KMS-11 (cell line): ENCODE data around the gene CLK1.

ENCODE experiments used
- H2AFZ ChIP-seq: fragments of 200-600 bp; sonication (generic); 2 replicates; pipeline ENCODE4 v1.6.1; 2016; ENCODE audit warnings: antibody characterized with exemption, mixed run types, low read depth
- H3K27ac ChIP-seq: fragments of 200-600 bp; sonication (generic); 2 replicates; pipeline ENCODE4 v1.6.1; 2016; ENCODE audit warnings: mild to moderate bottlenecking, mixed run types
- H3K27me3 ChIP-seq: fragments of 200-600 bp; sonication (generic); 2 replicates; pipeline ENCODE4 v1.6.1; 2017; ENCODE audit warnings: mild to moderate bottlenecking, low read depth, mixed run types, moderate library complexity; ENCODE audit not compliant: insufficient read depth
- H3K36me3 ChIP-seq: fragments of 200-600 bp; sonication (generic); 2 replicates; pipeline ENCODE4 v1.6.1; 2017; ENCODE audit warnings: mild to moderate bottlenecking, mixed run types; ENCODE audit not compliant: insufficient read depth
- H3K4me1 ChIP-seq: fragments of 200-600 bp; sonication (generic); 2 replicates; pipeline ENCODE4 v1.6.1; 2016; ENCODE audit warnings: mild to moderate bottlenecking, low read depth, mixed run types; ENCODE audit not compliant: poor library complexity, severe bottlenecking
- H3K4me2 ChIP-seq: fragments of 200-600 bp; sonication (generic); 2 replicates; pipeline ENCODE4 v1.7.0; 2016; ENCODE audit warnings: mild to moderate bottlenecking, mixed run types
- H3K4me3 ChIP-seq: fragments of 200-600 bp; sonication (generic); IDR thresholded peaks from 2 replicates; pipeline ENCODE4 v1.6.1; 2017; ENCODE audit warnings: low read depth, low read length, mixed read lengths; ENCODE audit not compliant: insufficient read depth
- H3K79me2 ChIP-seq: fragments of 200-600 bp; sonication (generic); 2 replicates; pipeline ENCODE4 v1.6.1; 2016; ENCODE audit warnings: low read depth, mixed run types; ENCODE audit not compliant: insufficient read depth
- H3K9ac ChIP-seq: fragments of 200-600 bp; sonication (generic); 2 replicates; pipeline ENCODE4 v1.6.1; 2016; ENCODE audit warnings: mild to moderate bottlenecking, mixed run types
- H4K20me1 ChIP-seq: fragments of 200-600 bp; sonication (generic); 2 replicates; pipeline ENCODE4 v1.6.1; 2016; ENCODE audit warnings: mild to moderate bottlenecking, mixed run types; ENCODE audit not compliant: insufficient read depth
- TF ChIP-seq, protein P1 (sequence below): fragments of 200-600 bp; sonication (generic); conservative IDR thresholded peaks from 2 replicates; pipeline ENCODE4 v1.6.1; 2017; ENCODE audit warnings: low read depth, mild to moderate bottlenecking, antibody characterized with exemption, low read length, moderate library complexity, mixed read lengths

The CLK1 gene

GRCh38 chr2:200878289-200878880, 13.9 kb upstream of the CLK1 start:
- TF ChIP-seq, protein P1, sequence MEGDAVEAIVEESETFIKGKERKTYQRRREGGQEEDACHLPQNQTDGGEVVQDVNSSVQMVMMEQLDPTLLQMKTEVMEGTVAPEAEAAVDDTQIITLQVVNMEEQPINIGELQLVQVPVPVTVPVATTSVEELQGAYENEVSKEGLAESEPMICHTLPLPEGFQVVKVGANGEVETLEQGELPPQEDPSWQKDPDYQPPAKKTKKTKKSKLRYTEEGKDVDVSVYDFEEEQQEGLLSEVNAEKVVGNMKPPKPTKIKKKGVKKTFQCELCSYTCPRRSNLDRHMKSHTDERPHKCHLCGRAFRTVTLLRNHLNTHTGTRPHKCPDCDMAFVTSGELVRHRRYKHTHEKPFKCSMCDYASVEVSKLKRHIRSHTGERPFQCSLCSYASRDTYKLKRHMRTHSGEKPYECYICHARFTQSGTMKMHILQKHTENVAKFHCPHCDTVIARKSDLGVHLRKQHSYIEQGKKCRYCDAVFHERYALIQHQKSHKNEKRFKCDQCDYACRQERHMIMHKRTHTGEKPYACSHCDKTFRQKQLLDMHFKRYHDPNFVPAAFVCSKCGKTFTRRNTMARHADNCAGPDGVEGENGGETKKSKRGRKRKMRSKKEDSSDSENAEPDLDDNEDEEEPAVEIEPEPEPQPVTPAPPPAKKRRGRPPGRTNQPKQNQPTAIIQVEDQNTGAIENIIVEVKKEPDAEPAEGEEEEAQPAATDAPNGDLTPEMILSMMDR = no peak

GRCh38 chr2:200877443-200877842, 13.0 kb upstream of the CLK1 start:
- H3K9ac ChIP-seq = no peak overlapping the region
- no peaks in the 10 kb centered on the region for H3K79me2 ChIP-seq
- H3K4me2 ChIP-seq = no peak overlapping the region
- H3K27ac ChIP-seq = no peak overlapping the region
- H3K27me3 ChIP-seq = no peaks in the 10 kb centered on the region
- no peak overlapping the region for H2AFZ ChIP-seq
- H3K4me1 ChIP-seq = no peaks in the 10 kb centered on the region
- no peaks in the 10 kb centered on the region for H3K36me3 ChIP-seq
- no peaks in the 10 kb centered on the region for H4K20me1 ChIP-seq
- TF ChIP-seq, protein P1 = no peak
- no peak overlapping the region for H3K4me3 ChIP-seq

More at GRCh38 chr2:200878289-200878880, 13.9 kb upstream of the CLK1 start:
- Histone ChIP-seq H4K20me1 (no peaks in the 10 kb centered on the region), H3K4me2 (no peak overlapping the region), H3K27ac (no peak overlapping the region), H3K4me1 (no peaks in the 10 kb centered on the region), H3K79me2 (no peaks in the 10 kb centered on the region), H3K36me3 (no peaks in the 10 kb centered on the region), H3K27me3 (no peaks in the 10 kb centered on the region), H3K4me3 (no peak overlapping the region), H2AFZ (no peak overlapping the region), H3K9ac (no peak overlapping the region)

GRCh38 chr2:200873560-200873959, 9.1 kb upstream of the CLK1 start:
- no peaks in the 10 kb centered on the region for H4K20me1 ChIP-seq
- H3K4me1 ChIP-seq = peaks cover 24% of the 10 kb centered on the region
- H3K79me2 ChIP-seq = no peaks in the 10 kb centered on the region
- TF ChIP-seq, protein P1 = no peak
- H2AFZ ChIP-seq = no peak overlapping the region
- H3K9ac ChIP-seq = no peak overlapping the region
- no peak overlapping the region for H3K27ac ChIP-seq
- no peak overlapping the region for H3K4me3 ChIP-seq
- H3K4me2 ChIP-seq = no peak overlapping the region
- no peaks in the 10 kb centered on the region for H3K27me3 ChIP-seq
- no peaks in the 10 kb centered on the region for H3K36me3 ChIP-seq

DNA sequence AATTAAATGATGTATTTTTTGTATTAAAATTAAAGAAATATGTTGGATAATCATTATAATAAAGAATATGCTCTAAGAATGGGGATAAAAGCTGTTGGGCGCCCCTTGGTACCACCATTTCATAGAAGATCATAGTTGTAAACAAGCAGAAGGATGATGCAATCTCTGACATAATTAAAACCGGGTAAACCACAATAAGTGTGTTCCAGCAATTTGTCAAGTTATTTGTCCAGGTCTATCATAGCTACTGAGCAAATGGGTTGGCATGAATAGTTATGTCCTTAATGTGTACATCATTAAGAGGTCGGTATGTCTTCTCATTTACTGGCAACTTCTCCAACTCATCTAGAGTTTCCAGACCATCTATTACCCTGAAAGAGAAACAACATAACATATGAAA, 6.7 kb upstream of the CLK1 start:
- TF ChIP-seq, protein P1 = no peak
- Histone ChIP-seq H2AFZ (no peak overlapping the region), H3K9ac (no peak overlapping the region), H4K20me1 (no peaks in the 10 kb centered on the region), H3K27ac (no peak overlapping the region), H3K79me2 (no peaks in the 10 kb centered on the region), H3K27me3 (no peaks in the 10 kb centered on the region), H3K36me3 (no peaks in the 10 kb centered on the region), H3K4me1 (peaks cover 24% of the 10 kb centered on the region), H3K4me3 (no peak overlapping the region), H3K4me2 (no peak overlapping the region)
